ENCODE results near the gene PRAC1.

GRCh38 chr17:48727415-48728175 lies 5.3 kb upstream of the PRAC1 start:
- TF ChIP-seq POLR2AphosphoS5 (IDR thresholded peaks at IDR 0.05) (no peak), CTCF (IDR thresholded peaks at IDR 0.05) (no peak)
